GM12878 (cell line): Measurements from ENCODE around the gene SHB. TPM values are rescaled to one million over a fixed set of nuclear protein-coding genes. Genes with fewer than 3 reads are reported as not detected.

Source experiments
- ATAC-seq: fragments of 200-7000 bp; cut with Tn5 transposase; 3 replicates; pipeline ENCODE4 v1.9.1; 2020; ENCODE audit warnings: mild to moderate bottlenecking, moderate library complexity
- BruUV-seq: library from RNA; stranded (reverse); fragments of 400-500 nt; replicated peaks from 2 replicates; lab custom pipeline; 2021; lab: Mats Ljungman, UMichigan
- CTCF ChIA-PET: fragments of 300-600 bp; sonication (Branson Sonifier 250); formaldehyde crosslinking; extraction: SDS; loops from one replicate; lab custom pipeline; 2021; ENCODE audit warnings: inconsistent platforms; lab: Yijun Ruan, JAX
- POLR2A ChIA-PET: fragments of 350-600 bp; formaldehyde crosslinking; extraction: SDS; loops from one replicate; lab custom pipeline; 2021; ENCODE audit warnings: inconsistent platforms; lab: Charles Lee
- RAD21 ChIA-PET: fragments of 300-600 bp; sonication (Branson Sonifier 250); formaldehyde crosslinking; loops from one replicate; lab custom pipeline; 2023; ENCODE audit warnings: antibody characterized with exemption; ENCODE audit not compliant: unreplicated experiment; lab: Charles Lee
- SMC1A ChIA-PET: fragments of 300-600 bp; sonication (Branson Sonifier 250); formaldehyde crosslinking; loops from one replicate; lab custom pipeline; 2023; ENCODE audit not compliant: unreplicated experiment, uncharacterized antibody; lab: Charles Lee
- DNase-seq: peaks from one replicate; pipeline ENCODE4 v3.0.0-alpha.2; 2011; ENCODE audit warnings: low read depth, low spot score
- FAIRE-seq: peaks from 3 replicates; lab custom pipeline; 2011; peaks lifted over from hg19 to GRCh38; lab: Jason Lieb, UNC
- H2AFZ ChIP-seq: 2 replicates; pipeline ENCODE4 v1.6.0; 2011; ENCODE audit warnings: low read depth, low read length, control low read depth; ENCODE audit not compliant: control insufficient read depth
- H3K27ac ChIP-seq: 2 replicates; pipeline ENCODE4 v1.5.1; 2011; ENCODE audit warnings: control low read depth; ENCODE audit not compliant: control insufficient read depth, insufficient read depth
- H3K27me3 ChIP-seq, 2 experiments: replicated peaks in 1 of 2; 2 replicates each; pipeline versions ENCODE4 v1.6.0 to v1.6.1; 2011; ENCODE audit warnings: low read length in 1 of 2; ENCODE audit not compliant: control insufficient read depth in 2 of 2, insufficient read depth in 2 of 2
- H3K36me3 ChIP-seq, 2 experiments: 2 replicates each; pipeline ENCODE4 v1.5.1; 2011; ENCODE audit warnings: low read length in 1 of 2; ENCODE audit not compliant: control insufficient read depth in 2 of 2, insufficient read depth in 2 of 2
- H3K4me1 ChIP-seq: 2 replicates; pipeline ENCODE4 v1.6.1; 2011; ENCODE audit warnings: mild to moderate bottlenecking, low read length, moderate library complexity, mixed read lengths; ENCODE audit not compliant: control insufficient read depth, insufficient read depth
- H3K4me2 ChIP-seq: 2 replicates; pipeline ENCODE4 v1.6.0; 2011; ENCODE audit warnings: control low read depth; ENCODE audit not compliant: control insufficient read depth, insufficient read depth
- H3K4me3 ChIP-seq: fragments of 200-600 bp; sonication (generic); 2 replicates; pipeline ENCODE4 v1.5.1; 2016
- H3K79me2 ChIP-seq: 2 replicates; pipeline ENCODE4 v1.6.0; 2011; ENCODE audit warnings: low read length; ENCODE audit not compliant: control insufficient read depth, insufficient read depth
- H3K9ac ChIP-seq: 2 replicates; pipeline ENCODE4 v1.8.0; 2011; ENCODE audit warnings: low read length, control low read depth, mixed read lengths; ENCODE audit not compliant: control insufficient read depth, insufficient read depth
- H3K9me3 ChIP-seq: replicated peaks from 3 replicates; pipeline ENCODE4 v1.5.1; 2011; ENCODE audit warnings: mild to moderate bottlenecking, low read length; ENCODE audit not compliant: control insufficient read depth, insufficient read depth
- H4K20me1 ChIP-seq: 2 replicates; pipeline ENCODE4 v1.6.0; 2011; ENCODE audit not compliant: control insufficient read depth, insufficient read depth
- BMI1 ChIP-seq: fragments of 450-650 bp; IDR thresholded peaks from 2 replicates; pipeline ENCODE4 v1.6.1; 2016; ENCODE audit warnings: mild to moderate bottlenecking, moderate library complexity, borderline replicate concordance
- CHD1 ChIP-seq: IDR thresholded peaks from 2 replicates; pipeline ENCODE4 v1.6.1; 2012; ENCODE audit warnings: low read depth, low read length, improper control_type of control experiment
- PAX5 ChIP-seq: IDR thresholded peaks from 2 replicates; pipeline ENCODE4 v1.6.1; 2011; ENCODE audit warnings: low read depth, low read length, borderline replicate concordance
- RFX5 ChIP-seq: IDR thresholded peaks from 2 replicates; pipeline ENCODE4 v1.6.1; 2011; ENCODE audit warnings: low read depth, low read length, improper control_type of control experiment
- SPI1 ChIP-seq: IDR thresholded peaks from 2 replicates; pipeline ENCODE4 v1.6.1; 2011; ENCODE audit warnings: low read depth, mild to moderate bottlenecking, low read length, moderate library complexity, borderline replicate concordance; ENCODE audit not compliant: insufficient read depth
- SREBF2 ChIP-seq: IDR thresholded peaks from 2 replicates; pipeline ENCODE4 v1.6.1; 2012; ENCODE audit warnings: mild to moderate bottlenecking, low read length
- WGBS: methylation state at CpG from one replicate; pipeline ENCODE4 v1.1.6; 2016; ENCODE audit warnings: low lambda C conversion rate; ENCODE audit not compliant: insufficient replicate concordance, insufficient coverage; ENCODE audit errors: missing lambda C conversion rate; 5-methylcytosine and 5-hydroxymethylcytosine counted together
- in situ Hi-C: fragments of 300-500 bp; cut with MboI; formaldehyde crosslinking; loops from 9 replicates; pipeline ENCODE4 v1.14.3; 2018; ENCODE audit warnings: mixed read lengths
- intact Hi-C: fragments of 100-400 bp; cut with micrococcal nuclease; formaldehyde crosslinking; loops from one replicate; pipeline ENCODE4 v1.14.2; 2022; ENCODE audit not compliant: unreplicated experiment
- polyA plus RNA-seq, 11 experiments: library from polyadenylated mRNA; depleted of rRNA in 4 of 11; unstranded in 6 of 11; stranded (reverse) in 5 of 11; fragments of >200 nt; fragmentation: Nextera tagmentation in 4 of 11; fragmentation: Illumina TruSeq in 1 of 11; extraction: Ambion mirVana in 4 of 11; extraction: Trizol in 1 of 11; gene quantifications; 1 replicate in 1 of 11; 2 replicates in 10 of 11; pipeline versions ENCODE4 v1.2.1 to v1.2.3, GENCODE V29; 2011 to 2016; ENCODE audit warnings: inconsistent platforms in 2 of 11, missing spikeins in 2 of 11, low read depth in 1 of 11
- total RNA-seq, 4 experiments: library from RNA; depleted of rRNA in 3 of 4; stranded (reverse); fragments of >200 nt in 3 of 4; fragmentation: Illumina TruSeq in 1 of 4; extraction: Trizol in 1 of 4; gene quantifications; 2 replicates each; pipeline versions ENCODE4 v1.2.1 to v1.2.3, GENCODE V29; 2013 to 2021
- TF ChIP-seq, protein P1 (sequence below): IDR thresholded peaks from 2 replicates; pipeline ENCODE4 v1.6.1; 2011; ENCODE audit warnings: borderline replicate concordance, low read depth, mild to moderate bottlenecking, moderate library complexity, low read length; ENCODE audit not compliant: insufficient read depth, poor library complexity, severe bottlenecking
- TF ChIP-seq, protein P2 (sequence below): IDR thresholded peaks from 2 replicates; pipeline ENCODE4 v1.6.1; 2011; ENCODE audit warnings: borderline replicate concordance, low read depth, mild to moderate bottlenecking, moderate library complexity, mixed read lengths, low read length; ENCODE audit not compliant: insufficient read depth; ENCODE audit errors: extremely low read length
- TF ChIP-seq, protein P3 (sequence below): fragments of 150-350 bp; IDR thresholded peaks from 2 replicates; pipeline ENCODE4 v1.6.1; 2014; ENCODE audit warnings: mild to moderate bottlenecking, low read depth, low read length

The SHB gene
- total and polyA plus RNA-seq, 10 of the 15 experiments (the other 5 are each of a cell fraction or from before 2014, with no cell fraction given): 0.29 to 6.2 (median 1.3) TPM

DNA sequence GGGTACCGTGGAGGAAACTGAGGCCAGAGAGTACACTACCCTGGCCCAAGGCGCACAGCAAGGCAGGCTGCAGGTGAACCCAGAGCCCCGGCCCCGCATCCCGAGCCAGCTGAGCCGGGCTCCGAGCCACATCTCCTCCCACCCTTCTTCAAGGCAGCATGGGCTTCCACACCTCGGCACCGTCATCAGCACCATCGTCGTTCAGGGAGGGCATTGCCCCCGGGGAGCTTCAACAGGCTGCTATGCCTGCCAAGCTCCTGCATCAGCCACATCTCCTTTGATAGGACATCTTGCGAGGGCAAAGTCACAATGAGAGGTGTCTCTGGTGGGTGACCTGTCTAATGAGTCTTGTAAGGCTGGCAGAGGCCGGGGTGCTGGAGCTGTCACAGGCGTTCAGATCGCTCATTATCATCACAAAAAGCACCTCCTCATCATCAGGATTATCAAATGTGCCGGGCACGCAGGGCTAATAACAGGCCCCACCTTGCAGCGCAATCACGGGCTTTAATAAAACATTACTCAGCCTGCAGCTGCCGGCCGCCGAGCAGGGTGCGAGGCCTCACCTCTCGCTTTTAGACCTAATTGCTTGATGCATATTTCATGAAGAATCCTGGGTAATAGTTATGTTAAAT is 145.1 kb downstream of the SHB start (continued):
- TF ChIP-seq, protein P1, sequence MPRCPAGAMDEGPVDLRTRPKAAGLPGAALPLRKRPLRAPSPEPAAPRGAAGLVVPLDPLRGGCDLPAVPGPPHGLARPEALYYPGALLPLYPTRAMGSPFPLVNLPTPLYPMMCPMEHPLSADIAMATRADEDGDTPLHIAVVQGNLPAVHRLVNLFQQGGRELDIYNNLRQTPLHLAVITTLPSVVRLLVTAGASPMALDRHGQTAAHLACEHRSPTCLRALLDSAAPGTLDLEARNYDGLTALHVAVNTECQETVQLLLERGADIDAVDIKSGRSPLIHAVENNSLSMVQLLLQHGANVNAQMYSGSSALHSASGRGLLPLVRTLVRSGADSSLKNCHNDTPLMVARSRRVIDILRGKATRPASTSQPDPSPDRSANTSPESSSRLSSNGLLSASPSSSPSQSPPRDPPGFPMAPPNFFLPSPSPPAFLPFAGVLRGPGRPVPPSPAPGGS: no peak
- TF ChIP-seq, protein P2, sequence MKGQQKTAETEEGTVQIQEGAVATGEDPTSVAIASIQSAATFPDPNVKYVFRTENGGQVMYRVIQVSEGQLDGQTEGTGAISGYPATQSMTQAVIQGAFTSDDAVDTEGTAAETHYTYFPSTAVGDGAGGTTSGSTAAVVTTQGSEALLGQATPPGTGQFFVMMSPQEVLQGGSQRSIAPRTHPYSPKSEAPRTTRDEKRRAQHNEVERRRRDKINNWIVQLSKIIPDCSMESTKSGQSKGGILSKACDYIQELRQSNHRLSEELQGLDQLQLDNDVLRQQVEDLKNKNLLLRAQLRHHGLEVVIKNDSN: no peak
- TF ChIP-seq, protein P3, sequence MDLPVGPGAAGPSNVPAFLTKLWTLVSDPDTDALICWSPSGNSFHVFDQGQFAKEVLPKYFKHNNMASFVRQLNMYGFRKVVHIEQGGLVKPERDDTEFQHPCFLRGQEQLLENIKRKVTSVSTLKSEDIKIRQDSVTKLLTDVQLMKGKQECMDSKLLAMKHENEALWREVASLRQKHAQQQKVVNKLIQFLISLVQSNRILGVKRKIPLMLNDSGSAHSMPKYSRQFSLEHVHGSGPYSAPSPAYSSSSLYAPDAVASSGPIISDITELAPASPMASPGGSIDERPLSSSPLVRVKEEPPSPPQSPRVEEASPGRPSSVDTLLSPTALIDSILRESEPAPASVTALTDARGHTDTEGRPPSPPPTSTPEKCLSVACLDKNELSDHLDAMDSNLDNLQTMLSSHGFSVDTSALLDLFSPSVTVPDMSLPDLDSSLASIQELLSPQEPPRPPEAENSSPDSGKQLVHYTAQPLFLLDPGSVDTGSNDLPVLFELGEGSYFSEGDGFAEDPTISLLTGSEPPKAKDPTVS: no peak
- TF ChIP-seq SREBF2 (no peak), RFX5 (no peak), PAX5 (no peak)
- TF ChIP-seq, all 136 proteins: peak for 0

DNA sequence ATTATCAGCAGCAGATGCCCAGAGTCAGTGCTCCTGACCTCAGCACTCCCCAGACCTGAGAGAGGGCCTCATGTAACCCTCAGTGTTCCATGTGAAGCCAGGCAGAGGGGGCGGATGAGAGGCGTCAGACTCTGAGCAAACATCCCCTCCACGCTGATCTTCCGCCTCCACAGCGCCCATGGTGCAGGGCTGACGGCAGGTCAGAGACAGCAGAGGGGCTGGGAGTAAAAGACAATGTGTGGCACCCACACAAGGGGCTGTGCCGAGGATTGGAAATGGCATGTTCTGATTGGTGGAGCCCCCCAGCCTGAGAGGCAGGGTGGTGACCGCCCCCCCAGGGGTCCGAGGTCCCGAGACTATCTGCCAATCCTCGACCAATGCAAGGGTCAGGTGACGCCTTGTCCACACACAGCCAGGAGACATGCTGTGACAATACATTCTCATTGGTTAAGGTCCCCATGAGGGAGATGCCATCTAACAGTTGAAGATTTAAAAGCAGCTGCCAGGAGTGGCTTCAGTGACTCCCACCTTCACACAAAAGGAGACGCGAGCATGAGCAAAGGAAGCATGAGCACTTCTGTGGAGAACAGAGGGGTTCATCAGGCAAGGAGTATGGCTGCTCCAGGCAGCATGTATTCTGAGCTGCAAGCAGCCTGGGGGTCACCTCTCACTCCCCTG is 145.8 kb downstream of the SHB start:
- TF ChIP-seq CHD1 (no peak), SPI1 (no peak), BMI1 (no peak)
- Histone ChIP-seq H3K4me2 (no peak overlapping the region), H2AFZ (no peak overlapping the region), H3K9me3 (no peaks in the 10 kb centered on the region), H3K9ac (no peak overlapping the region), H4K20me1 (no peaks in the 10 kb centered on the region), H3K27ac (no peak overlapping the region), H3K36me3 (no peaks in the 10 kb centered on the region), H3K4me1 (no peaks in the 10 kb centered on the region; the same call in 1 of the 2 replicates), H3K79me2 (no peaks in the 10 kb centered on the region), H3K4me3 (no peak overlapping the region), H3K27me3 (no peaks in the 10 kb centered on the region)
- 69% methylated on average over 14 of the region's 14 CpGs for WGBS
- FAIRE-seq (no peak), DNase-seq (no peak), ATAC-seq (no peak)
- intact Hi-C loops: no loop called here
- CTCF ChIA-PET: no interaction called here
- SMC1A ChIA-PET: interaction anchor here (1.4 to 2.2 kb wide), 3 partner anchors 10 to 144 kb away, joined by 4 to 10 read pairs (median 5); no protein-coding TSS in a partner anchor
- BruUV-seq: no TSS peak
- RAD21 ChIA-PET: interaction anchor here (1.1 kb wide), 1 partner anchor 10 kb away, joined by 3 read pairs; no protein-coding TSS in a partner anchor
- in situ Hi-C loops: loop anchor here (25.0 kb wide), 1 partner anchor 764 kb away; no protein-coding TSS in a partner anchor
- POLR2A ChIA-PET: no interaction called here
